HG02623 (cell line): ENCODE measurements around the gene FBXL5.

ENCODE experiments used
- ATAC-seq: cut with Tn5 transposase; IDR thresholded peaks from one replicate; pipeline ENCODE4 v1.9.1; 2021; ENCODE audit warnings: moderate library complexity; ENCODE audit not compliant: unreplicated experiment

Gene FBXL5

DNA sequence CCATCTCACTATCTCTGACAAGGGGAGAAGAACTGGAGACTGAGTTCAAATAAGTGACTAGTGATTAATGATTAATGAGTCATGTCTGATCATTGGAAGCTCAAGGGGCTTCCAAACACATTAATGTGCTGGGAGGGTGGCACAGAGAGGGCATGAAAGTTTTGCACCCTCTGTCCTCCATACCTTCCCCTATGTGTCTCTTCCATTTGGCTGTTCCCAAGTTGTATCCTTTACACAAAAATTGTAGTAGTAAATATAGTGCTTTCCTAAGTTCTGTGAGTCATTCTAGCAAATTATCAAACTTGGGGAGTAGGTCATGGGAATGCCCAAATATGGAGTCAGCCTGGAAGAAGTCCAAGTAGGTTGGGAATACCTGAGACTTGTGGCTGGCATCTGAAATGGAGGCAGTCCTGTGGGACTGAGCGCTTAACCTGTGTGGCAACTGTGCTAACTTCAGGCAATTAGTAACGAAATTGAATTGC is 22.4 kb upstream of the FBXL5 start:
- ATAC-seq: no peak

DNA sequence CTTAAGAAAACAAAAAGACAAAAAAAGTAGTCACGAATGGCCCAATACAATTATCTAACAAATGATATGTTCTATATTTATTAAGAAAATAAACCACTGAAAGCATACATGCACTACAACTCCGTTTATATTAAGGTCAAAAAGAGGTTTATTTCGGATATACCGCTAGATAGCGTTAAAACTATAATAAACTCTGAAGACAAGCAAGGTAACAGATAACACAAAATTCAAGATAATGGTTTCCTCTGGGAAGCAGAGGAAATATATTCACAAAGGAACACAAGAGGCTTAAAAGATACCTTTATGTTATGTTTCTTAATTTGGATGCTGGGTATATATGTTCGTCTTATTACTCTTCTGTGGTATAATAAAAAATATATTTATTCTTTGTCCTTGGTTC is 21.7 kb upstream of the FBXL5 start:
- no peak for ATAC-seq

DNA sequence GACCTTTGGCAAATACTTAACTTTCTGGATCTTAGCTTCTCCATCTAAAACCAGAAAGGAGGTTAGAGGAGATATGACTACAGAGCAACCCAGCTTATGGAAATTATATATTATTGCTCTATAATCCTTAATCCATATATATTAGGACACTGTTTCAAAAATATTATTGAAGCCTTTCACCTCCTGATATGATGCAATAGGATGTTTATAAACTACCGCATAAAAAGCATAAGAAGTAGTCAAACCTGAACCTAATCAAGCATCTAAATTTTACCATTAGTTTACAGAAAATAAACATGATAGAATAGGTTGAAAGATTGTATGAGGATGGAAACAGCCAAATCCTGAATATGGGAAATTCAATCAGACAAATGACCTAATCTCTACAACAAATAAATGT is 20.9 kb upstream of the FBXL5 start:
- ATAC-seq: no peak

DNA sequence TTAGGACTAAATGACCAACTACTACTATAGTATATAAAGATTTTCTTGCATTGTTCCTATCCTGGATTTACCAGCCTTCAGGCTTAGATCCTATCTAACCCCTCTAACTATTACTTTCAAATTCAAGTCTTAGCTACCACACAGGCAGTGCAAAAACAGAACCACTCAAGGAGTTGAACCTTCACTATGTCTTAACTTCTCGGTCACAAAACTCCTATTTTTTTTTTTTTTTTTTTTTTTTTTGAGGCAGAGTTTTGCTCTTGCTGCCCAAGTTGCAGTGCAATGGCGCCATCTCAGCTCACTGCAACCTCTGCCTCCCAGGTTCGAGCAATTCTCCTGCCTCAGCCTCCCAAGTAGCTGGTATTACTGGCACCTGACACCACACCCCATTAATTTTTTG is 20.2 kb upstream of the FBXL5 start:
- no peak for ATAC-seq

DNA sequence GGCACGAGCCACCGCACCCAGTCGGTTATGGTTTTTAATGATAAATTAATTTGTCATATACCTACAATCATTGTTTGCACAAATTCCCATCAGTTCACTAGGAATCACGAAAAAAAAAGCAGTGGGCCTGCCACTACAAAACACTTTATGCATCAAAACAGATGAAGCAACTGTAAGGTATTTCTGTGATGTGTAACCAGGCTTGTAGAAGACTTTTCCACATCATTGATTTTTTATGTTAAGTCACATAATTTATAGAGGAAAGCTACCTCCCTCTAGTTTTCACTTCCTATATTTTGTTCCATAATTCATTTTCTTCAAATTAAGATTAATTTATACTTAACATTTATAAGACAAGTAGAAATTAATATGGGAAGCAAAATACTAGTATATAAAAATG is 19.8 kb upstream of the FBXL5 start:
- no peak for ATAC-seq

DNA sequence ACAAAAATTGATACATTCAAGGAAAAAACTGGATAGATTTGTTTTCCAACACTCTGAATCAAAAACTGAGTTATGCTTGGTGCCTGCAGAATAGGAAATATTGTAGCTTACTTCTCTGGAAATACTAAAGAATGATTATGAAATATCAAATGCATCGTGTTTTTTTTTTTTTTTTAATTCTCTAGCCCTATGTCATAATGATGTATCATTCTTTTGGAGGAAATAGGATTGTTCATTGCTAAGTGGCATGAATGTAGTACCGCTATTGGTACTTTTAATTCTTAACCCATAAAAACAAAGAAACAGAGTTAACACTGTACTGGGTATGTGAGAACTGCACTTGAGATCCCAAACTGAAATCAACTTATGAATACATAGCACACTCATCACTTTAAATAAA is 18.9 kb upstream of the FBXL5 start:
- ATAC-seq: no peak

DNA sequence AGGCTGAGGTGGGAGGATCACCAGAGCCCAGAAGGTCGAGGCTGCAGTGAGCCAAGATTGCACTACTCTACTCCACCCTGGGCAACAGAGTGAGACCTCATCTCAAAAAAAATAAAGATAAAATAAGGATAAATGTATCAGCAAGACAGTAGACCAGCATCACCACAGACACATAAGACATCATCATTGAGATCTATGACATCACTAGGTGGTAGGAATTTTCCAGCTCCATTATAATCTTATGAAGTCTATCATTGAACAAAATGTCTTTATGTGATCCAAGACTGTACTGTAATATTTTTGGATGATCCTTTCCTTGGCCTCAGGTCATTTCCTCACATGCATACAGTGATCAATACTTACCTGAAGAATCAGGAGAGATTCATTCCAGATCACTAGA is 18.2 kb upstream of the FBXL5 start:
- ATAC-seq: no peak

DNA sequence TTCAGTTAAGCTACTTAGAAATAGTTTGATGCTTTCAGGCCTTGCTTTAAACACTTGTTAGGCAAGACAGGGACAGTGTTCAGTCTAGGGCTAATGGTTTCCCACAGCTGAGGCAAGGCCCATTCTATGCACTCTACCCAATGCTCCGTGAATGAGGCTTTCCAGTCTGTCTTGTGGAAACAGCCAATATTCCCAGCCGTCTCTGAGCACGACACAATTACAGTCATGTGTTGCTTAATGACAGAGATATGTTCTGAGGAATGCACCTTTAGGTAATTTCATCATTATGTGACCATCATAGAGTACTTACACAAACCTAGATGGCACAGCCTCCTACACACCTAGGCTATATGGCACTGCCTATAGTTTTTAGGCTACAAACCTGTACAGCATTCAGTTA is 16.9 kb upstream of the FBXL5 start:
- ATAC-seq: no peak

DNA sequence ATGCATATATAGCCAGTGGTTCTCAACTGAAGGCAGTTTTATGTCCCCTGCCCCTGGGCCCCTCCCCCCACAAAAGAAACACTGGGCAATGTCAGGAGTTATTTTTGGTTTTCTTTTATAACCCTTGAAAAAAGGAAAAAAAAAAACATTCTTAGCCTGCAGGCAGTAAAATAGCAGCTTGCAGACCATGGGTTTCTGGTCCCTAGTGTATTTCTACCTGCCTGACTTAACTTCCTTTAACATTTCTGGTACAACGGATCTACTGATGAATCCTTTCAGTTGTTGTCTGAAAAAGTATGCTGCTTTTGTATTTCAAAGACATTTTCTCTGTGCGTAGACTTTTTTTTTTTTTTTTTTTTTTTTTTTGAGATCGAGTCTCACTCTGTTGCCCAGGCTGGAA is 15.4 kb upstream of the FBXL5 start:
- no peak for ATAC-seq

DNA sequence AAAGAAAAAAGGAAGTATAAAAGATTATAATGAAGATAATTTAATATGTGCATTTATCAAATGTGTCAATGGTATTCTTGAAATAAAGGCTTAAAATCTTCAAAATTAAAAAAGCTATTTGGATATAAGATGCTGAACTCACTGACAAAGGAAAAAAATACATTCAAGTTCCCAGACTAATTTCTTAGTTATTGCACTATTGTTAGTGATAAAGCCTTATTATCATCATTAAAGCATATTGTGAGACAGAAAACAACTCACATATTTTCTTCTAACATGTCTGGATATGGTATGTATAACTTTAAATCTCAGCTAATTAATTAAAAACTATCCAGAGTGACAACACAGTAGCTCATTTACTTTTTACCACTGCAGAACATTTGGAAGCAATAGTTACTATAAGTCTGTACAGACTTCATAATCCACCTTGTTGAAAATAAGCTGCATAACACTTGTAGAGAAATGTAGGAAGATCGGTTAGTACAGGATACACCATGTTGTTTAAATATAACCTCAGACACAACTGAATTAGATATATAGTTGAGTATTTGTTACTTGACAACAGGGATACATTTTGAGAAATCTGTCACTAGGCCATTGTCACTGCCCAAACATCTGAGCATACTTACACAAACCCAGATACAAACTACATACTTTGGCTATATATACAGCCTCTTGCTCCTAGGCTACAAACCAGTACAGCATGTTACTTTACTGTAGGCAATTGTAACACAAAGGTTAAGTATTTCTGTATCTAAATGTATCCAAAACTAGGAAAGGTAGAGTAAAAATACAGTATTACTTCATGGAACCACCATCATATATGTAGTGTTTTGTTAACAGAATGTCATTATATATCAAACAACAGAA is 13.6 kb upstream of the FBXL5 start:
- no peak for ATAC-seq

DNA sequence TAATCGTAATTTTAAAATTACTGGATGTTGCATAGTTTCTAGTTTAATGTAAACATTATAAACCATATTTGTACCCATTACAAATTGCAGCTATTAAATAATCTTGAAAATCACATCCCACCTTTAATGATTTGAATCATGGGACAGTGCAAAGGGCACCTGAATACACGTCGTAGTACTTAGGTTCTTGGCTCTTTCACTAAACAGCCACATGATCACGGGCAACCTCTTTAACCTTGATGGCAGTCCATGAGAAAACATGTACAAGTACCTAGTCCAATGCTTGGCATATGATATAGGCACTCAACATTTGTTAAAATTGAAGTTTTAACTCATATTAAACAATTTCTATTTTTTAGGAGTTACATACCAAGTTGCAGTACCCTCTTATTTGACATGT is 11.8 kb upstream of the FBXL5 start:
- ATAC-seq: no peak

DNA sequence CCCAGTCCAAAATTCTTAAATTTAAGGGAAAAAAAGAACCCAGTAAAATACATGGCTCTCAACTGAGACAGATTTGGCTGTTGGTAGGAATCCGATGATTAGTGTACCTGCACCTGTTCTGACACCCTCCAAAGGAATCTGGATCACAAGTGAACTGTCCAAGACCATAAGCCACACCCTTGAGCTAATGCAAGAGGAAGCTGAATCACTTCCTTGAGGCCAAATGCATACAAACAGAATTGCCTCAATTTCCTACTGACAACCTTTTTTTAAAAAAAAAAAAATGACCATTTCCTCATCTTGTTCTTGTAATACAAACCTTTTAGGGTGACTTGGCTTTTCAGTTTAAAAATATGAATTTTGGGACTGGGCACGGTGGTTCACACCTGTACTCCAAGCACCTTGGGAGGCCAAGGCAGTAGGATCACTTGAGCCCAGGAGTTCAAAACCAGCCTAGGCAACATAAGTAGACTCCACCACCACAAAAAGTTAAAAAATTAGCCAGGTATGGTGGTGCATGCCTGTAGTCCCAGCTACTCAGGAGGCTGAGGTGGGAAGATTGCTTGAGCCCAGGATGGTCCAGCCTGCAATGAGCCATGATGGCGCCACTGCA is 10.7 kb upstream of the FBXL5 start:
- no peak for ATAC-seq

DNA sequence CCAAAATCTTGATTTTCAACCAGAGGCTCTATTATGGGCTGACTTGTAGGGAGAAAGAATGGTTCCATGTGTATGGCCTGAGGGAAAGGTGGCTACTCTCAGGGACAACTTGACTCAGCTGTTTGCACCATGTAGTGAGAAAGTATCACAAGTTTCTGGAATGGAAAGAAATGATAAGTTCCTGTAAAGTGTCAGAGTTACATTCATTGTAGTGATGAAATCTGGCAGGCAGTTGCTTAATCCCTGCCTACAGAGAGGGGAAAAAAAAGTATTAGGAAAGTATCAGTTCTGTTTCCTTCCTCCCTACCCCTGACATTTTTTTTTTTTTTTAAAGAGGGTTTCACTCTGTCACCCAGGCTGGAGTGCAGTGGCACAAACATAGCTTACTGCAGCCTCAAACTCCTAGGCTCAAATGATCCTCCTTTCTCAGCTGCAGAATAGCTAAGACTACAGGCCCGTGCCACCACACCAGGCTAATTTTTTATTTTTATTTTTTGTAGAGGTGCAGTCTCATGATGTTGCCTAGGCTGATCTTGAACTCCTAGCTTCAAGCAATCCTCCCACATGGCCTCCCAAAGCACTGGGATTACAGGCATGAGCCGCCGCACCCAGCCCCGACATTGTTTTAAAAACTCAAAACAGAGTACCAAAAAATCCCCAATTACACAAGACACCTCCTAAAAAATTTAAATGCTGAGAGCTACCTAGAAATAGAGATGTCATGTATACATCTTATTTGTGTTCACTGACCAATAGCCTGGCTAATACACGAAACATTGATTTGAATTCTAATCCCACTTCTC is 4.8 kb upstream of the FBXL5 start:
- no peak for ATAC-seq

DNA sequence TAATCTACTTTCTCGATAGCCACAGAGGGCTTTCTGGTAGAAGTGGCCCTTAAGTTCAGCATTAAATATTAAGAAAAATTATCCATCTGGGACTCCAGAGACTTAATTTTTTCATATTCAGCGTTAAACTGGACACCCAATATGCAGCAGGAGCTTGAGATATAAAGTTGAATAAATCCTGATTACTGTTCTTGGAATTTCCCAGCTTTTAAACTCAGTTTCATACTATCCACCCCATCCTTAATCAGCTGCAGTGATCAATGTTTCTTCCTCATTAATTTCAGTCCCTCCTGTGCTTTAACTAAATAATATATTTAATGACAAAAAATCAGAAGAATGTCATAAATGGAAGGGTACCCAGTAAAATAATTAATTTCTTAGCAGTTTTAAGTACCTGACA is 3.6 kb upstream of the FBXL5 start:
- ATAC-seq: no peak

DNA sequence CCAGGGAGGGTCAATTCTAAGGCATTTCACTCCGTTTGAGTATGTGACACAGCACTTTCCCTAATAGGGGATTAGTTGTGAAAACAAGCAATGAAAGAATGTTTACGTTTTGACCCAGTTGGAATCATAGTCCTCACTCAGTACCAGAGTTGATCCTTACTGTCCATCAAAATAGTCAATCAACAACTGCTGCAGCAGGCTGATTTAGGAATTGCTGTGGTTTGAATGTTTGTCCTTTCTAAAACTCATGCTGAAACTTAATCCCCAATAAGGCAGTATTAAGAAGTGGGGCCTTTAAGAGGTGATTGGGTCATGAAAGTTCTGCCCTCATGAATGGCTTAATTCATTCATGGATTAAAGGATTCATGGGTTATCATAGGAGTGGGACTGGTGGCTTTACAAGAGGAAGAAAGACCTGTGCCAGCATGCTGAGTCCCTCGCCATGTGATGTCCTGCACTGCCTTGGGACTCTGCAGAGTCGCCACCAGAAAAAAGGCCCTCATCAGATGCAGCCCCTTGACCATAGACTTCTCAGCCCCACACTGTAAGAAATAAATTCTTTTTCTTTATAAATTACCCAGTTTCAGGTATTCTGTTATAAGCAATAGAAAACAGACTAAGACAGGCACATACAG is 3.1 kb upstream of the FBXL5 start:
- no peak for ATAC-seq

DNA sequence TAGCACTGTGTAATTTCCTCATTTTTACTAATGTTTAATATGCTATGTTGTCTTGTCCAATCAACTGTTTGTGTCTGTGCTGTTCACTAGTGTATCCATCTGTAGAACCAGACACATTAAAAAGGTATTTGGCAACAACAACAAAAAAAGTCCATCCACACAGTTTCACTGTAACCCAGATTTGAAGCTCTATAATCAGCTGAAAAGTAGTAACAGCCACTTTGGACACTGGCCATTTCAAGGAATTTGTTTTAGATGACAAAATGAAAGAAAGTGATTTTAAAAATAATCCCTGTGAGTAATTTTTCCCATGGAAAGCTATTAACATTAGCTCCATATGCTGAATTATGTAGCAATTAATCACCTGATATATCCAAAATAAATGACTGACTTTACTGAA is 2.2 kb upstream of the FBXL5 start:
- no peak for ATAC-seq

DNA sequence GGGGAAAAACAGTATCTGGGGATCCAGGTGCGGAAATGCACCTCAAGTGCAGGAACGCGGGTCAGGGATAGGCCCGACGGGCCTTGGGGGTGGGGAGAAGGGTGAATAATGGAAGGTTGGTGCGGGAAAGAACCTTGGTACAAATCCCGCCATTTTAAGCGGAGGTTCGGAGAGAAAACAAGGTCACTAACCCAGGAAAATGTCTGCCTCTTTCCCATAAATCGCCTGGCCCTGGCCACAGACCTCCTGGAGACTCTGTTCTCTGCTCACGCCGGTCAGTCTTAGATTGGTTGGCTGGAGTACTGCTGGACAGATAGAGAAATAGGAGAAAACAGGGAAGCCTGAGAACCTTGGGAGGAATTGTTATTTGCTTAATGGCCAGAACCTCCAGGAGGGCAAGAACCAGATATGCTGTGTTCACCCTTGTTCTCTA is 897 bp upstream of the FBXL5 start:
- ATAC-seq: no peak

DNA sequence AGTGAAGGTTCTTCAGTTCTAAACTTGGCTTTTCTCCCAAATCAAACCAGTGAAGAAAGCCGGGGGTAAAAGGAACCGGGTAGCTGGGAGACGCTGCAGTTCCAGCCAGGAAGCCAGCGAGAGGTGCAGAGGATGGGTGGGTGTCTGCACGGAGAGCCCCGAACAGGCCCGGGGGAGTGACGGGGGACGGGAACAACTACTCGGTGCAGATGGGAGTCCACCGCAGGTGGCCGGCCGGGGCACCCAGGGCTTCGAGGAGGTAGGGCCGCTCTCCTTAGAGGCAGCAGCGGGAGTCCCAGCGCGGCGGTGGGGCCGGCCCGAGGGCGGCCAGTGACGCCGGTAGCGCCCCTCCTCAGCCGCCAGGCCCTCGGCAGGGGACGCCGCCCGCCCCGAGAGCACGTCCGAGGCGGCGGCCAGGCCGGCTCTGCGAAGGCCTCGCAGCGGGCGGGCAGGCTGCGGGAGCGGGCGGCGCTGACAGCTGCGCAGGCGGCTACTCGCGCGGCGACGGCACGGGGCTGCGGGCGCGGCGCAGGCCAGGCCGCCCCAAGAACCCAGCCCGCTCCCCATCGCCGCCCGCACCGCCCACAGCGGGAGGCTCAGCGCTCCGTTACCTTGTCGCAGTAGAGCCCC is 449 bp downstream of the FBXL5 start:
- ATAC-seq: peak; percentile 38

DNA sequence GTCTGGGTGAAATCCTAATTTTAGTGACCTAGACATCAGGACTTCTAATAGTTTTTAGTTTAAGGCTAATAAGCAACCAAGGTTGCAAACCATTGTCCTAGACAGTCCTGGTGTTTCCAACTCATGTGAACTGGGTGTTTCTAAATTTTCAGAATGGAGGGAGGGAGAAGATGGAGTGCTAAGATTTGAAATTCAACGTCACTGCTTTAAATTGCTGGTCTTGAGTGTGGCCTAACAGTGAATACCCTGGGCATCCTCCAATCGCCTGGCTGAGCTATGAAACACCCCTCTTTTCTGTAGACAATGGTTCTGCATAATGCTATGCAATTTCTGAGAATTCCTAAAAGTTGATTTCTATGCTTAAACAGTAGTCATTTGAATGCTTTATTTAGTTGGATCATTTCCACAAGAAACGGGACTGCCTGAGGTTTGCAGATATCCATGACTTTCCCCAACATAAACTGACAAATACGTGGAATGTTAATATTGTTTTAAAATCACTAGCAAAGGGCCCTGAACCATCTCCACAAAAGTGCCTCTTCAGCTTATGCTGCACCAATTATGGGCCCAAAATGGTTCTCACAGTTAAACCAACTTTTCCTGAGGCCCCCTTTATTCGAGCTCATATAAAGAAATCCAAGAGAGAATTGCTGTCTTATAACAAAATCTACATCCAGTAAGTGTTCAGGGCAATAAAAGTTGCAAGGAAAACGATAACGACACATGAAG is 1.1 kb downstream of the FBXL5 start:
- ATAC-seq: no peak

DNA sequence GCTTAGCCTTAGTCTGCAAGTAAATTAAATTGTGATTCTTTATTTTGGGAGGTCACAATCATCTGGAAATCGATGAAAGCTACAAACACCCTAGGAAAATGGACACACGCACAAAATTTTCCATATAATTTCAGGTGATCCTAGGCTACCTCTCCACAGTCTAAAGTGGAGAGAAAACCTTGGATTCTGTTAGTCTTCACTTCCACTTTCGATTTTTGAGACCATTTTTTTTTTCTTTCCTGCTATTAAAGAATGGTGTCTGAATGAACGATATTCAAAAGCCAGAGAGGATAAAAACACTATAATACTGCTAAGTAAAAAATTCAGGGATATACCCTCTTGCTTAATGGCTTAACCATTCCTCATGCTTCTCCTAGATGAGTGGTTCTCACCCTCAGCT is 1.7 kb downstream of the FBXL5 start:
- ATAC-seq: no peak
